CD4-positive, alpha-beta memory T cell (primary cell): ENCODE measurements around the gene COA8. TPM values are rescaled to one million over a fixed set of nuclear protein-coding genes. Genes with fewer than 3 reads are reported as not detected.

Experiments
- CTCF ChIA-PET: fragments of 350-600 bp; sonication (Branson Sonifier 250); formaldehyde crosslinking; loops from one replicate; lab custom pipeline; 2021; ENCODE audit warnings: inconsistent platforms; ENCODE audit not compliant: partially characterized antibody; lab: Charles Lee
- POLR2A ChIA-PET: fragments of 350-600 bp; sonication (Branson Sonifier 250); formaldehyde crosslinking; loops from one replicate; lab custom pipeline; 2021; ENCODE audit not compliant: partially characterized antibody; lab: Charles Lee
- DNase-seq, 5 donors: peaks; one replicate each; pipeline versions ENCODE4 v3.0.0 to v3.0.0-alpha.2; 2020 to 2022; ENCODE audit warnings: mixed read lengths in 1 of 5
- H3K27ac ChIP-seq: one replicate; pipeline ENCODE4 v1.7.0; 2013; ENCODE audit warnings: low read depth, low read length
- H3K27me3 ChIP-seq: 2 replicates; pipeline ENCODE4 v1.7.0; 2013; ENCODE audit warnings: mild to moderate bottlenecking, low read length, moderate library complexity; ENCODE audit not compliant: insufficient read depth
- H3K36me3 ChIP-seq: 2 replicates; pipeline ENCODE4 v1.7.0; 2013; ENCODE audit warnings: mild to moderate bottlenecking, low read length, moderate library complexity; ENCODE audit not compliant: insufficient read depth
- H3K4me1 ChIP-seq: 2 replicates; pipeline ENCODE4 v1.7.0; 2013; ENCODE audit warnings: mild to moderate bottlenecking, low read length, moderate library complexity; ENCODE audit not compliant: insufficient read depth
- H3K4me3 ChIP-seq, 2 donors: one replicate each; pipeline ENCODE4 v1.7.0; 2013; ENCODE audit warnings: low read length in 2 of 2, mild to moderate bottlenecking in 1 of 2
- H3K9me3 ChIP-seq, 2 donors: one replicate each; pipeline ENCODE4 v1.7.0; 2013; ENCODE audit warnings: low read length in 2 of 2, control low read depth in 1 of 2; ENCODE audit not compliant: control insufficient read depth in 1 of 2
- H3K27ac Mint-ChIP-seq, 7 donors: one replicate each; pipeline ENCODE4 v1.8.0; 2020 to 2021; ENCODE audit warnings: mixed read lengths in 7 of 7, mild to moderate bottlenecking in 6 of 7, inconsistent platforms in 3 of 7, moderate library complexity in 3 of 7
- H3K27me3 Mint-ChIP-seq, 2 donors: one replicate each; pipeline ENCODE4 v1.8.0; 2020 to 2021; ENCODE audit warnings: mixed read lengths in 2 of 2
- H3K36me3 Mint-ChIP-seq, 2 donors: one replicate each; pipeline ENCODE4 v1.8.0; 2020 to 2021; ENCODE audit warnings: mixed read lengths in 2 of 2, inconsistent platforms in 1 of 2, mild to moderate bottlenecking in 1 of 2
- H3K4me1 Mint-ChIP-seq, 4 donors: one replicate each; pipeline ENCODE4 v1.8.0; 2020 to 2021; ENCODE audit warnings: mixed read lengths in 4 of 4, mild to moderate bottlenecking in 1 of 4
- H3K4me3 Mint-ChIP-seq, 8 donors: one replicate each; pipeline ENCODE4 v1.8.0; 2020 to 2021; ENCODE audit warnings: mixed read lengths in 8 of 8, mild to moderate bottlenecking in 7 of 8, moderate library complexity in 6 of 8, inconsistent platforms in 3 of 8
- H3K9me3 Mint-ChIP-seq, 8 donors: one replicate each; pipeline ENCODE4 v1.8.0; 2020 to 2021; ENCODE audit warnings: mixed read lengths in 8 of 8, mild to moderate bottlenecking in 5 of 8, inconsistent platforms in 3 of 8, moderate library complexity in 1 of 8
- intact Hi-C: fragments of 100-400 bp; cut with micrococcal nuclease; formaldehyde crosslinking; loops from one replicate; pipeline ENCODE4 v1.15.1; 2023
- polyA plus RNA-seq, 2 donors: library from polyadenylated mRNA; unstranded; fragments of 300-500 nt; fragmentation: Illumina TruSeq; gene quantifications; one replicate each; pipeline ENCODE4 v1.2.3, GENCODE V29; 2021
- total RNA-seq, 2 experiments: library from RNA; stranded (reverse); gene quantifications; one replicate each; pipeline ENCODE4 v1.2.3, GENCODE V29; 2021

The COA8 gene
- total and polyA plus RNA-seq, 4 experiments from 2014 or later: 26.1 to 63.9 (median 41.1) TPM

GRCh38 chr14:103584326-103584915 lies 21.7 kb downstream of the COA8 start:
- no peak for DNase-seq
- intact Hi-C loops: no loop called here
- H3K36me3 Mint-ChIP-seq: peaks cover 10 to 30% of the 10 kb centered on the region in 2 donors
- Histone ChIP-seq H3K4me3 (no peak overlapping the region), H3K27me3 (no peaks in the 10 kb centered on the region), H3K36me3 (no peaks in the 10 kb centered on the region), H3K9me3 (no peaks in the 10 kb centered on the region), H3K27ac (no peak overlapping the region), H3K4me1 (no peaks in the 10 kb centered on the region)
- peak overlapping the region in 1 of 7 donors; percentile 64 for H3K27ac Mint-ChIP-seq
- CTCF ChIA-PET: no interaction called here
- H3K4me1 Mint-ChIP-seq: peaks cover 0 to 5% (median 1%) of the 10 kb centered on the region in 4 donors
- H3K27me3 Mint-ChIP-seq: no peaks in the 10 kb centered on the region
- no peaks in the 10 kb centered on the region for H3K9me3 Mint-ChIP-seq
- H3K4me3 Mint-ChIP-seq: no peak overlapping the region
- POLR2A ChIA-PET: no interaction called here

DNA sequence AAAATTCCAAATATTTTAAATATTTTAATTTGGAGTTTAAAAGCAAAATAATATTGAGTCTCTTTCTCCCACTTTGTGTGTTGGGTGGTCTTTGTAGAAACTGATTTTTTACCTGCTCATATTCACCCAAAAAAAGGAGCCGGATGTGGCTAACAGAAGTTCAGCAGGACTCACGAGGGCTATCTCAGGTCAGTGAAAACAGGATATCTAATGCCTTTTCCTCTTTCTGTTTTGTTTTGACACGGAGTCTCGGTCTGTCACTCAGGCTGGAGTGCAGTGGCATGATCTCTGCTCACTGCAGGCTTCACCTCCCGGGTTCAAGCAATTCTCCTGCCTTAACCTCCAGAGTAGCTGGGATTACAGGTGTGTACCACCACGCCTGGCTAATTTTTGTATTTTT lies 30.8 kb downstream of the COA8 start:
- ChIA-PET POLR2A (no interaction called here), CTCF (no interaction called here)
- H3K27me3 Mint-ChIP-seq: no peaks in the 10 kb centered on the region
- Histone ChIP-seq H3K27ac (no peak overlapping the region), H3K9me3 (no peaks in the 10 kb centered on the region), H3K4me1 (no peaks in the 10 kb centered on the region), H3K36me3 (no peaks in the 10 kb centered on the region), H3K4me3 (no peak overlapping the region), H3K27me3 (no peaks in the 10 kb centered on the region)
- peaks cover 4 to 6% of the 10 kb centered on the region in 2 donors for H3K36me3 Mint-ChIP-seq
- H3K27ac Mint-ChIP-seq: peak overlapping the region in 2 of 7 donors; percentile 29 to 70
- no peak for DNase-seq
- H3K4me3 Mint-ChIP-seq: peak overlapping the region in 4 of 8 donors; percentile 31 to 67 (median 38)
- H3K9me3 Mint-ChIP-seq: no peaks in the 10 kb centered on the region
- H3K4me1 Mint-ChIP-seq: peaks cover 0 to 5% (median 1%) of the 10 kb centered on the region in 4 donors
- intact Hi-C loops: no loop called here

- DNase-seq: no peak
- Mint-ChIP-seq H3K27me3 (no peaks in the 10 kb centered on the region), H3K4me3 (no peak overlapping the region), H3K4me1 (peaks cover 0 to 5% (median 1%) of the 10 kb centered on the region in 4 donors), H3K9me3 (no peaks in the 10 kb centered on the region), H3K36me3 (peaks cover 0 to 1% of the 10 kb centered on the region in 2 donors), H3K27ac (no peak overlapping the region)
- Histone ChIP-seq H3K36me3 (no peaks in the 10 kb centered on the region), H3K9me3 (no peaks in the 10 kb centered on the region), H3K4me1 (no peaks in the 10 kb centered on the region), H3K4me3 (no peak overlapping the region), H3K27me3 (no peaks in the 10 kb centered on the region), H3K27ac (no peak overlapping the region)
- POLR2A ChIA-PET: no interaction called here
- CTCF ChIA-PET: no interaction called here
- intact Hi-C loops: no loop called here
Measured at GRCh38 chr14:103594265-103594664, 31.5 kb downstream of the COA8 start.

DNA sequence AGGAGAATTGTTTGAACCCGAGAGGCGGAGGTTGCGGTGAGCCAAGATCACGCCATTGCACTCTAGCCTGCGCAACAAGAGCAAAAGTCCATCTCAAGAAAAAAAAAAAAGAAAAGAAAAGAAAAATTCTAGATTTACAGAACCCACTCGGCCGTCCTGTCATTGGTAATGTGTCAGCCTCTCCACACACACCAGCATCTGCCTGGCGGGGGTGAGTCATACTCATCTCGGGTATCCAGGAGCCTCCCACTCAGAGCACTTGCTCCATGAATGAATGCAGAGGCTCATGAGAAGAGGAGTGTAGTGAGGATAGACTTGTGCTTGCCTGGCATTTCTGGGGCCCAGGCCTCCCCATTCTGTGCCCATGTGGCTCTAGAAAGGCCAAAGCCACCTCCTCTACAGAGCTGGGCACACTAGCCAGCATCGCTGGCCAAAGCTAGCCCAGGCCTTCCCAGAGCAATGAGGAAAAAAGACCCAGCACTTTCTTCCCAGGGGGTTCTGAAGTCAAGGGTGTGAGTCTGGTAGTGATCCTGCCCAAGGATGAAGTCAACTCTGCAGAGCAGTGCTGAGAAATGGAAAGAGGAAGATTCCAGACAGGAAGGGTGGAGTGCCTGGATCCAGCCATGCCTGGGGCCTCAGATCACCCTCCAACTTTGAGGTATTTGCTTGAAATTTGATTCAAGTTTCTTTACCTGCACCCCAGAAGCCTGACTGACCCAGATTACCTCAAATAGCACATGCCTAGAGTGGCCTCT lies 35.0 kb downstream of the COA8 start:
- intact Hi-C loops: no loop called here
- no peak overlapping the region for H3K27ac Mint-ChIP-seq
- no peaks in the 10 kb centered on the region for H3K27me3 Mint-ChIP-seq
- Histone ChIP-seq H3K9me3 (no peaks in the 10 kb centered on the region), H3K27me3 (no peaks in the 10 kb centered on the region), H3K27ac (no peak overlapping the region), H3K4me1 (no peaks in the 10 kb centered on the region), H3K4me3 (no peak overlapping the region), H3K36me3 (no peaks in the 10 kb centered on the region)
- CTCF ChIA-PET: no interaction called here
- DNase-seq: no peak
- H3K4me1 Mint-ChIP-seq: peaks cover 0 to 5% (median 1%) of the 10 kb centered on the region in 4 donors
- POLR2A ChIA-PET: no interaction called here
- no peaks in the 10 kb centered on the region for H3K9me3 Mint-ChIP-seq
- H3K36me3 Mint-ChIP-seq: no peaks in the 10 kb centered on the region
- H3K4me3 Mint-ChIP-seq: no peak overlapping the region

DNA sequence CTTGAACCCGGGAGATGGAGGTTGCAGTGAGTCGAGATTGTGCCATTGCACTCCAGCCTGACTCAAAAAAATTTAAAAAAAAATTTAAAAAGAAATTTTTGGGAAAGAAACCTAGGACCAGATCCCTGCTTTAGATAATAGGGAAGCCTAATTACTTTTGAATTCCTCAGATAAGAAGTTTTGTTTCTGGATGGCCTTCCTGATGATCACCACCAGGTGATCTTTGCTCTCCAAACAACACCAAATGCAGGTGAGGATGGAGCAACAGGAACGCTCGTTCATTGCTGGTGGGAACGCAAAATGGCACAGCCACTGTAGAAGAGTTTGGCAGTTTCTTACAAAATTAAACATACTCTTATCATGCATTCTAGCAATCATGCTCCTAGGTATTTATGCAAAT lies 37.7 kb downstream of the COA8 start:
- intact Hi-C loops: no loop called here
- DNase-seq: no peak
- Mint-ChIP-seq H3K27me3 (no peaks in the 10 kb centered on the region), H3K4me3 (no peak overlapping the region), H3K9me3 (no peaks in the 10 kb centered on the region), H3K36me3 (no peaks in the 10 kb centered on the region), H3K27ac (no peak overlapping the region), H3K4me1 (no peaks in the 10 kb centered on the region)
- ChIA-PET POLR2A (no interaction called here), CTCF (no interaction called here)
- Histone ChIP-seq H3K27me3 (no peaks in the 10 kb centered on the region), H3K4me1 (no peaks in the 10 kb centered on the region), H3K9me3 (no peaks in the 10 kb centered on the region), H3K27ac (no peak overlapping the region), H3K4me3 (no peak overlapping the region), H3K36me3 (no peaks in the 10 kb centered on the region)

GRCh38 chr14:103604620-103605019 lies 41.9 kb downstream of the COA8 start:
- Mint-ChIP-seq H3K9me3 (peaks cover 0 to 3% (median 0%) of the 10 kb centered on the region in 8 donors), H3K27ac (peak overlapping the region in 1 of 7 donors; percentile 74), H3K36me3 (no peaks in the 10 kb centered on the region), H3K27me3 (peaks cover 1 to 2% of the 10 kb centered on the region in 2 donors), H3K4me3 (no peak overlapping the region), H3K4me1 (peaks cover 13 to 19% (median 16%) of the 10 kb centered on the region in 4 donors)
- ChIA-PET POLR2A (no interaction called here), CTCF (interaction anchor here (1.4 kb wide), 1 partner anchor 10 kb away, joined by 3 read pairs; no protein-coding TSS in a partner anchor)
- no peaks in the 10 kb centered on the region for H3K36me3 ChIP-seq
- no peak overlapping the region for H3K27ac ChIP-seq
- DNase-seq: no peak
- H3K27me3 ChIP-seq: no peaks in the 10 kb centered on the region
- no peaks in the 10 kb centered on the region for H3K9me3 ChIP-seq
- peaks cover 21% of the 10 kb centered on the region for H3K4me1 ChIP-seq
- H3K4me3 ChIP-seq: no peak overlapping the region
- intact Hi-C loops: no loop called here

GRCh38 chr14:103606963-103607668 lies 44.4 kb downstream of the COA8 start:
- Histone ChIP-seq H3K4me3 (peak overlapping the region; percentile 23 to 60), H3K9me3 (peaks cover 0 to 10% of the 10 kb centered on the region in 2 donors), H3K4me1 (peaks cover 21% of the 10 kb centered on the region), H3K36me3 (no peaks in the 10 kb centered on the region), H3K27ac (no peak overlapping the region), H3K27me3 (no peaks in the 10 kb centered on the region)
- Mint-ChIP-seq H3K27me3 (peaks cover 1 to 2% of the 10 kb centered on the region in 2 donors), H3K4me1 (peaks cover 13 to 19% (median 16%) of the 10 kb centered on the region in 4 donors), H3K9me3 (peaks cover 4 to 16% (median 9%) of the 10 kb centered on the region in 8 donors), H3K27ac (peak overlapping the region; percentile 47 to 87 (median 71)), H3K4me3 (peak overlapping the region; percentile 78 to 92 (median 86)), H3K36me3 (peaks cover 0 to 4% of the 10 kb centered on the region in 2 donors)
- intact Hi-C loops: loop anchor here (2.0 kb wide), 1 partner anchor 72 kb away; no protein-coding TSS in a partner anchor
- ChIA-PET CTCF (no interaction called here), POLR2A (interaction anchor here (0.8 to 2.1 kb wide), 6 partner anchors 16 to 273 kb away, joined by 3 to 14 read pairs (median 3); partner anchors contain the start of genes BAG5, KLC1, XRCC3 and ZFYVE21)
- DNase-seq: peak; percentile 54 to 75 (median 62)
